Mesothelial cell of epicardium (in vitro differentiated cells): Measurements from ENCODE around the gene TRAIP. TPM values are rescaled to one million over a fixed set of nuclear protein-coding genes. Genes with fewer than 3 reads are reported as not detected.

Experiments used
- DNase-seq, 2 experiments: peaks; one replicate each; pipeline ENCODE4 v3.0.0; 2021; ENCODE audit warnings: low spot score in 2 of 2; ENCODE audit not compliant: unreplicated experiment in 2 of 2
- H3K27ac Mint-ChIP-seq: 2 replicates; pipeline ENCODE4 v1.8.0; 2021; ENCODE audit warnings: mixed read lengths
- H3K27me3 Mint-ChIP-seq: 2 replicates; pipeline ENCODE4 v1.8.0; 2021; ENCODE audit warnings: low read depth, mixed read lengths
- H3K36me3 Mint-ChIP-seq: 2 replicates; pipeline ENCODE4 v1.8.0; 2021; ENCODE audit warnings: mixed read lengths
- H3K4me1 Mint-ChIP-seq: 2 replicates; pipeline ENCODE4 v1.8.0; 2021; ENCODE audit warnings: mixed read lengths
- H3K4me3 Mint-ChIP-seq: 2 replicates; pipeline ENCODE4 v1.8.0; 2021; ENCODE audit warnings: mild to moderate bottlenecking, moderate library complexity, mixed read lengths
- H3K9me3 Mint-ChIP-seq: 2 replicates; pipeline ENCODE4 v1.8.0; 2021; ENCODE audit warnings: mixed read lengths
- microRNA-seq: library from miRNA; unstranded; fragments of <30 nt; microRNA quantifications from one replicate; pipeline ENCODE4 v1.2.0, GENCODE V29; 2021; ENCODE audit warnings: inconsistent platforms, mixed read lengths
- total RNA-seq: library from RNA; stranded (reverse); gene quantifications from 3 replicates; pipeline ENCODE4 v1.2.1, GENCODE V29; 2021
- TF ChIP-seq, protein P1 (sequence below): fragments of 200-600 bp; sonication (generic); IDR thresholded peaks from one replicate; pipeline ENCODE4 v1.5.0; 2021; ENCODE audit warnings: antibody characterized with exemption; ENCODE audit not compliant: unreplicated experiment

The TRAIP gene
- total RNA-seq, 1 donor from 2014 or later, result 10.4 TPM

DNA sequence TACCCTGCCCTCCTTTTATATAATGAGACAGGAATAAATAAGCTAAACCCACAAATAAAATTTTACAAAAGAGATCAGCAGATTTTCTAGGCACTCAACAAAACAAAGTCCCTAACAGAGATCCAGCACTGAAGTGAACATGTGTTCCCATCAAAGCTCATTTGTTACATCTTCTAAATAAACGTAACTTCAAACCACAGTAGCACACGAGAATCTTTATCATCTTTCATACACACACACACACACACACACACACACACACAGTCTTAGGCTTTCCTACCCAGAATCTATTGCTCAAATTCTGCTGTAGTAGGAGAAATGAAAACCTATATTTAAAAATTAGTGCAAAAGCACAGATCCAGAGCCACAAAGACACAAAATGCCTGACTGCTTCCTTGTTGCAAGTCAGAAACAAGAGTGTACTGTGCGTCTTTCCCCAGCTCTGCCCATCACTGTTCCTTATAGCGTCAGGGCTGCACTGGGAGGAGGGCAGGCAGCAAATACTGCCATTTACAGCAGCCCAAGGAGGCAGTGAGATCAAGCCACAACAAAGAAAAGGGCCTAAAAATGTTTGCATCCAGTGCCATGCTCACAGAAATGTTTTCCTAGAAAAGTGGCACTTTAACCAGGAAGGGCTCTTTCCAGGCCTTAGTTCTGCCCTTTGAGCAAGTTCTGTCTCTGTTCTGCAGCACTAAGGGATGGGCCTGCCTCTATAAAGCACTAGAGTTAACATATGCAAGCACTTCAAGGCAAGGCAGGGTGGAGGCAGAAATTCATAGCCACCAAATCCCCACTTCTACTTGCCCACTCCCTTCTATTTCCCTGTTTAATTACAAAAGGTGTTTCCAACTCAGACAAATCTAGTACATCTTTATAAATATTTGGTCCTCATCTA, 76.0 kb downstream of the TRAIP start:
- H3K4me3 Mint-ChIP-seq, result no peak overlapping the region
- TF ChIP-seq, protein P1, sequence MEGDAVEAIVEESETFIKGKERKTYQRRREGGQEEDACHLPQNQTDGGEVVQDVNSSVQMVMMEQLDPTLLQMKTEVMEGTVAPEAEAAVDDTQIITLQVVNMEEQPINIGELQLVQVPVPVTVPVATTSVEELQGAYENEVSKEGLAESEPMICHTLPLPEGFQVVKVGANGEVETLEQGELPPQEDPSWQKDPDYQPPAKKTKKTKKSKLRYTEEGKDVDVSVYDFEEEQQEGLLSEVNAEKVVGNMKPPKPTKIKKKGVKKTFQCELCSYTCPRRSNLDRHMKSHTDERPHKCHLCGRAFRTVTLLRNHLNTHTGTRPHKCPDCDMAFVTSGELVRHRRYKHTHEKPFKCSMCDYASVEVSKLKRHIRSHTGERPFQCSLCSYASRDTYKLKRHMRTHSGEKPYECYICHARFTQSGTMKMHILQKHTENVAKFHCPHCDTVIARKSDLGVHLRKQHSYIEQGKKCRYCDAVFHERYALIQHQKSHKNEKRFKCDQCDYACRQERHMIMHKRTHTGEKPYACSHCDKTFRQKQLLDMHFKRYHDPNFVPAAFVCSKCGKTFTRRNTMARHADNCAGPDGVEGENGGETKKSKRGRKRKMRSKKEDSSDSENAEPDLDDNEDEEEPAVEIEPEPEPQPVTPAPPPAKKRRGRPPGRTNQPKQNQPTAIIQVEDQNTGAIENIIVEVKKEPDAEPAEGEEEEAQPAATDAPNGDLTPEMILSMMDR, result no peak
- H3K4me1 Mint-ChIP-seq, result peaks cover 9% of the 10 kb centered on the region
- DNase-seq, result peak in 1 of 2 experiments; percentile 22
- peaks cover 19% of the 10 kb centered on the region for H3K36me3 Mint-ChIP-seq
- peaks cover 5% of the 10 kb centered on the region for H3K9me3 Mint-ChIP-seq
- no peaks in the 10 kb centered on the region for H3K27me3 Mint-ChIP-seq
- H3K27ac Mint-ChIP-seq, result peak overlapping the region; percentile 61

- DNase-seq, result no peak
- Mint-ChIP-seq H3K4me3 (no peak overlapping the region), H3K36me3 (peaks cover 19% of the 10 kb centered on the region), H3K27ac (peak overlapping the region; percentile 61), H3K4me1 (peaks cover 4% of the 10 kb centered on the region), H3K27me3 (no peaks in the 10 kb centered on the region), H3K9me3 (peaks cover 5% of the 10 kb centered on the region)
- TF ChIP-seq, protein P1, result no peak
Observed at GRCh38 chr3:49779358-49780079, 76.8 kb downstream of the TRAIP start.

Small RNAs within 50 kb of the gene (microRNA-seq; reads per million reads assigned to microRNA genes)
- gene MIR5193, result 1.5 reads per million

Other genes starting within 250 kb of the TRAIP start
- gene APEH, start 182.2 kb downstream of the TRAIP start, total RNA-seq, result 111 to 118 TPM (median 115 TPM) in 3 replicates
- 101 to 109 TPM (median 103 TPM) in 3 replicates for gene MST1, start 167.1 kb downstream of the TRAIP start, total RNA-seq
- 57.3 to 59.2 TPM (median 57.5 TPM) in 3 replicates for gene RNF123, start 167.0 kb downstream of the TRAIP start, total RNA-seq
- 0.78 to 0.95 TPM in 2 of 3 replicates, not detected in the other for gene AMIGO3, start 136.9 kb downstream of the TRAIP start, total RNA-seq
- gene GMPPB, start 132.6 kb downstream of the TRAIP start, total RNA-seq, result 32.3 to 33.9 TPM (median 32.7 TPM) in 3 replicates
- gene IP6K1, start 70.0 kb downstream of the TRAIP start, total RNA-seq, result 41.7 to 46.4 TPM (median 46.4 TPM) in 3 replicates
- 0.27 to 0.42 TPM in 2 of 3 replicates, not detected in the other for gene CDHR4, start 56.7 kb downstream of the TRAIP start, total RNA-seq
- 7.7 to 9.4 TPM (median 8.4 TPM) in 3 replicates for gene INKA1, start 53.3 kb downstream of the TRAIP start, total RNA-seq
- 133 to 144 TPM (median 139 TPM) in 3 replicates for gene UBA7, start 42.6 kb downstream of the TRAIP start, total RNA-seq
- gene CAMKV, start 13.3 kb upstream of the TRAIP start, total RNA-seq, result 0.14 to 0.58 TPM in 2 of 3 replicates, not detected in the other
- 3.8 to 7.0 TPM (median 4.3 TPM) in 3 replicates for gene MST1R, start 47.3 kb upstream of the TRAIP start, total RNA-seq
- gene MON1A, start 73.2 kb upstream of the TRAIP start, total RNA-seq, result 5.7 to 6.2 TPM (median 5.7 TPM) in 3 replicates
- gene RBM6, start 83.6 kb upstream of the TRAIP start, total RNA-seq, result 158 to 162 TPM (median 159 TPM) in 3 replicates
- 301 to 332 TPM (median 322 TPM) in 3 replicates for gene RBM5, start 232.4 kb upstream of the TRAIP start, total RNA-seq